GM23338 (cell line): ENCODE measurements around the gene RAB31. TPM values are rescaled to one million over a fixed set of nuclear protein-coding genes. Genes with fewer than 3 reads are reported as not detected.

ENCODE experiments used
- ATAC-seq: fragments of 200-7000 bp; cut with Tn5 transposase; 3 replicates; pipeline ENCODE4 v1.9.1; 2020
- DNase-seq: peaks from one replicate; pipeline ENCODE4 v3.0.0-alpha.2; 2015; ENCODE audit warnings: low spot score
- H2AFZ ChIP-seq: fragments of 200-600 bp; sonication (generic); 2 replicates; pipeline ENCODE4 v1.8.0; 2016; ENCODE audit warnings: antibody characterized with exemption, mild to moderate bottlenecking, moderate library complexity
- H3F3A ChIP-seq: fragments of 200-600 bp; sonication (generic); replicated peaks from 2 replicates; pipeline ENCODE4 v1.8.0; 2017; ENCODE audit warnings: antibody characterized with exemption, mixed run types, low read depth
- H3K27ac ChIP-seq: fragments of 200-600 bp; sonication (generic); 2 replicates; pipeline ENCODE4 v1.6.1; 2016; ENCODE audit warnings: low read depth
- H3K27me3 ChIP-seq: fragments of 200-600 bp; sonication (generic); 2 replicates; pipeline ENCODE4 v1.8.0; 2016; ENCODE audit warnings: mild to moderate bottlenecking, mixed run types, moderate library complexity; ENCODE audit not compliant: insufficient read depth
- H3K36me3 ChIP-seq: fragments of 200-600 bp; sonication (generic); 2 replicates; pipeline ENCODE4 v1.8.0; 2016; ENCODE audit warnings: mild to moderate bottlenecking; ENCODE audit not compliant: insufficient read depth
- H3K4me1 ChIP-seq: fragments of 200-600 bp; sonication (generic); 2 replicates; pipeline ENCODE4 v1.8.0; 2016; ENCODE audit warnings: mild to moderate bottlenecking, moderate library complexity; ENCODE audit not compliant: insufficient read depth
- H3K4me2 ChIP-seq: fragments of 200-600 bp; sonication (generic); 2 replicates; pipeline ENCODE4 v1.7.1; 2017; ENCODE audit warnings: mixed run types
- H3K4me3 ChIP-seq: fragments of 200-600 bp; sonication (generic); 2 replicates; pipeline ENCODE4 v1.6.1; 2016; ENCODE audit warnings: mixed run types
- H3K79me2 ChIP-seq: fragments of 200-600 bp; sonication (generic); replicated peaks from 2 replicates; pipeline ENCODE4 v1.8.0; 2017; ENCODE audit warnings: mild to moderate bottlenecking; ENCODE audit not compliant: insufficient read depth
- H3K9me2 ChIP-seq: fragments of 200-600 bp; sonication (generic); 2 replicates; pipeline ENCODE4 v1.8.0; 2017; ENCODE audit not compliant: insufficient read depth
- H4K20me1 ChIP-seq: fragments of 200-600 bp; sonication (generic); replicated peaks from 2 replicates; pipeline ENCODE4 v1.8.0; 2017; ENCODE audit warnings: mild to moderate bottlenecking; ENCODE audit not compliant: insufficient read depth
- H3K27ac Mint-ChIP-seq: 2 replicates; pipeline ENCODE4 v1.8.0; 2020; ENCODE audit warnings: inconsistent platforms, mild to moderate bottlenecking, moderate library complexity, mixed read lengths
- H3K27me3 Mint-ChIP-seq: 3 replicates; pipeline ENCODE4 v1.8.0; 2022; ENCODE audit warnings: low read depth, mild to moderate bottlenecking, moderate library complexity, mixed read lengths, inconsistent platforms; ENCODE audit not compliant: insufficient read depth, poor library complexity
- H3K36me3 Mint-ChIP-seq: 3 replicates; pipeline ENCODE4 v1.8.0; 2021; ENCODE audit warnings: low read depth, mild to moderate bottlenecking, inconsistent platforms, moderate library complexity, mixed read lengths
- H3K4me1 Mint-ChIP-seq: 3 replicates; pipeline ENCODE4 v1.8.0; 2020; ENCODE audit warnings: mild to moderate bottlenecking, inconsistent platforms, mixed read lengths
- H3K4me3 Mint-ChIP-seq: 3 replicates; pipeline ENCODE4 v1.8.0; 2021; ENCODE audit warnings: moderate library complexity, mild to moderate bottlenecking, inconsistent platforms, mixed read lengths
- H3K9me3 Mint-ChIP-seq: 3 replicates; pipeline ENCODE4 v1.8.0; 2020; ENCODE audit warnings: moderate library complexity, mild to moderate bottlenecking, inconsistent platforms, mixed read lengths
- CREB1 ChIP-seq: fragments of 250-450 bp; sonication (Bioruptor Pico); IDR thresholded peaks from 2 replicates; pipeline ENCODE4 v1.5.0; 2020; ENCODE audit warnings: low read depth, mild to moderate bottlenecking, moderate library complexity
- EZH2 ChIP-seq: fragments of 200-600 bp; sonication (generic); IDR thresholded peaks from one replicate; pipeline ENCODE4 v1.8.0; 2017; ENCODE audit warnings: antibody characterized with exemption, mild to moderate bottlenecking, low read depth; ENCODE audit not compliant: unreplicated experiment
- EZH2phosphoT487 ChIP-seq: fragments of 200-600 bp; sonication (generic); IDR thresholded peaks from one replicate; pipeline ENCODE4 v1.8.1; 2018; ENCODE audit warnings: antibody characterized with exemption; ENCODE audit not compliant: unreplicated experiment
- JUNB ChIP-seq: IDR thresholded peaks from one replicate; pipeline ENCODE4 v1.6.1; 2016; ENCODE audit warnings: antibody characterized with exemption; ENCODE audit not compliant: unreplicated experiment
- STAT1 ChIP-seq: IDR thresholded peaks from one replicate; pipeline ENCODE4 v1.6.1; 2016; ENCODE audit warnings: antibody characterized with exemption; ENCODE audit not compliant: unreplicated experiment
- ZNF114 ChIP-seq: fragments of 250-450 bp; sonication (Bioruptor Pico); IDR thresholded peaks from 2 replicates; pipeline ENCODE4 v1.5.0; 2020; ENCODE audit warnings: mild to moderate bottlenecking, moderate library complexity
- ZNF331 ChIP-seq: fragments of 250-450 bp; sonication (Bioruptor Pico); IDR thresholded peaks from 2 replicates; pipeline ENCODE4 v1.5.0; 2020; ENCODE audit warnings: low read depth, mild to moderate bottlenecking, moderate library complexity
- polyA plus RNA-seq: library from polyadenylated mRNA; unstranded; fragments of >200 nt; fragmentation: Nextera tagmentation; extraction: Ambion mirVana; gene quantifications from 2 replicates; pipeline ENCODE4 v1.2.1, GENCODE V29; 2016
- total RNA-seq: library from RNA; depleted of rRNA; stranded (reverse); fragments of >200 nt; shearing (Covaris generic); gene quantifications from 2 replicates; pipeline ENCODE4 v1.2.3, GENCODE V29; 2014
- TF ChIP-seq, protein P1 (sequence below), 2 experiments: fragments of 200-600 bp in 1 of 2; sonication (generic) in 1 of 2; conservative IDR thresholded peaks; 2 replicates each; pipeline versions ENCODE4 v1.5.1 to v1.6.1; 2016 to 2017; ENCODE audit warnings: antibody characterized with exemption in 2 of 2, low read depth in 2 of 2, mild to moderate bottlenecking in 2 of 2, moderate library complexity in 1 of 2
- TF ChIP-seq, protein P2 (sequence below): IDR thresholded peaks from 2 replicates; pipeline ENCODE4 v1.6.1; 2016; ENCODE audit warnings: antibody characterized with exemption
- TF ChIP-seq, protein P3 (sequence below): fragments of 250-450 bp; sonication (Bioruptor Pico); IDR thresholded peaks from 2 replicates; pipeline ENCODE4 v1.5.0; 2020; ENCODE audit warnings: mild to moderate bottlenecking, moderate library complexity

Gene RAB31
- total and polyA plus RNA-seq, 2 experiments from 2014 or later, result 33.8 to 46.1 TPM

DNA sequence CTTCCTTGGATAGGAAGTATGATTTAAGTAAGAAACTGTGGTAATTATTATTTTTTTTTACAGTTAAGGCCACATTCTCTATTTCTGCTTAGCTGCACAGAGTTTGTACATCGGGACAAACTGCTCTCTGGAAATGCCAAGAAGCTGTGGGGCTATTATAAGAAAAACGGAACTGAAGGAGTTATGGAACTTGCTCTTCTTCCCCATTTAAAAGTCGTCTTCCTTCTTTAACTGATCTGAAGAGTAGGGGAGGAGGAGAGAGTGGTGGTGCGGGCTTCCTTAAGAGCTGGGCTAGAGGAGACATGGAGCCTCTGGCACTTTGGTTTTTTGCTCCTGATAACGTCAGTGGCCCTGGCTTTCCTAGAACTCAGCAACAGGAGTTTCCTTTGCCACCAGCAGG lies 54.4 kb downstream of the RAB31 start:
- Histone ChIP-seq H3K4me3 (no peak overlapping the region), H3K4me1 (0 out of 2 replicates have a peak, but pooled peaks cover 3% of the 10 kb centered on the region), H2AFZ (no peak overlapping the region), H3K27ac (no peak overlapping the region), H3K27me3 (no peaks in the 10 kb centered on the region), H3K79me2 (no peaks in the 10 kb centered on the region), H3K36me3 (peaks cover 3% of the 10 kb centered on the region; the same call in 1 of the 2 replicates), H3K4me2 (no peak overlapping the region), H4K20me1 (no peaks in the 10 kb centered on the region; the same call in 1 of the 2 replicates), H3F3A (no peaks in the 10 kb centered on the region), H3K9me2 (no peaks in the 10 kb centered on the region)
- H3K36me3 Mint-ChIP-seq, result peaks cover 4% of the 10 kb centered on the region; the same call in 1 of the 3 replicates
- no peak overlapping the region for H3K27ac Mint-ChIP-seq
- H3K9me3 Mint-ChIP-seq, result no peaks in the 10 kb centered on the region
- DNase-seq (no peak), ATAC-seq (no peak)
- H3K4me3 Mint-ChIP-seq, result no peak overlapping the region
- peaks cover 15% of the 10 kb centered on the region for H3K4me1 Mint-ChIP-seq
- TF ChIP-seq, protein P1, sequence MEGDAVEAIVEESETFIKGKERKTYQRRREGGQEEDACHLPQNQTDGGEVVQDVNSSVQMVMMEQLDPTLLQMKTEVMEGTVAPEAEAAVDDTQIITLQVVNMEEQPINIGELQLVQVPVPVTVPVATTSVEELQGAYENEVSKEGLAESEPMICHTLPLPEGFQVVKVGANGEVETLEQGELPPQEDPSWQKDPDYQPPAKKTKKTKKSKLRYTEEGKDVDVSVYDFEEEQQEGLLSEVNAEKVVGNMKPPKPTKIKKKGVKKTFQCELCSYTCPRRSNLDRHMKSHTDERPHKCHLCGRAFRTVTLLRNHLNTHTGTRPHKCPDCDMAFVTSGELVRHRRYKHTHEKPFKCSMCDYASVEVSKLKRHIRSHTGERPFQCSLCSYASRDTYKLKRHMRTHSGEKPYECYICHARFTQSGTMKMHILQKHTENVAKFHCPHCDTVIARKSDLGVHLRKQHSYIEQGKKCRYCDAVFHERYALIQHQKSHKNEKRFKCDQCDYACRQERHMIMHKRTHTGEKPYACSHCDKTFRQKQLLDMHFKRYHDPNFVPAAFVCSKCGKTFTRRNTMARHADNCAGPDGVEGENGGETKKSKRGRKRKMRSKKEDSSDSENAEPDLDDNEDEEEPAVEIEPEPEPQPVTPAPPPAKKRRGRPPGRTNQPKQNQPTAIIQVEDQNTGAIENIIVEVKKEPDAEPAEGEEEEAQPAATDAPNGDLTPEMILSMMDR (conservative IDR thresholded peaks at IDR 0.05; ENCODE audit: low read depth in 2 of 2), result no peak
- TF ChIP-seq, protein P2, sequence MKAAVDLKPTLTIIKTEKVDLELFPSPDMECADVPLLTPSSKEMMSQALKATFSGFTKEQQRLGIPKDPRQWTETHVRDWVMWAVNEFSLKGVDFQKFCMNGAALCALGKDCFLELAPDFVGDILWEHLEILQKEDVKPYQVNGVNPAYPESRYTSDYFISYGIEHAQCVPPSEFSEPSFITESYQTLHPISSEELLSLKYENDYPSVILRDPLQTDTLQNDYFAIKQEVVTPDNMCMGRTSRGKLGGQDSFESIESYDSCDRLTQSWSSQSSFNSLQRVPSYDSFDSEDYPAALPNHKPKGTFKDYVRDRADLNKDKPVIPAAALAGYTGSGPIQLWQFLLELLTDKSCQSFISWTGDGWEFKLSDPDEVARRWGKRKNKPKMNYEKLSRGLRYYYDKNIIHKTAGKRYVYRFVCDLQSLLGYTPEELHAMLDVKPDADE, result no peak
- no peaks in the 10 kb centered on the region for H3K27me3 Mint-ChIP-seq

DNA sequence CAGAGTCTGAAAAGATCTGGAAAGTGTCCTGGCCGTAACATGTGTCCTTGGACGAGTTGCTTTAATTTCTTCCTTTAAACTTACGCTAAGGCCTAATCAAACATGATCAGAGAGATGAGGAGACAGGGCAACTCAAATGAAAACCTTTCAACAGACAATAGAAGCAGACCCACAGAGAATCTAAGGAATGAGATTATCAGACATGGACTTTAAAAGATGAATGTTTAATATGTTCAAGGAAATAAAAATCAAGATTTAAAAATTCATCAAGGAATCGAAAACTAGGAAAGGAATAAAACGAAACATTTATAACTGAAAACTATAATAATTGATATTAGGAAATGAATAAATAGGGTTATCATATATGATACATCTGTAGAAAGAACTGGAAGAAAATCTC lies 55.1 kb downstream of the RAB31 start:
- Histone ChIP-seq H3K27me3 (no peaks in the 10 kb centered on the region), H3K4me2 (no peak overlapping the region), H4K20me1 (no peaks in the 10 kb centered on the region; the same call in 1 of the 2 replicates), H2AFZ (no peak overlapping the region), H3K36me3 (peaks cover 3% of the 10 kb centered on the region; the same call in 1 of the 2 replicates), H3F3A (no peaks in the 10 kb centered on the region), H3K4me1 (0 out of 2 replicates have a peak, but pooled peaks cover 3% of the 10 kb centered on the region), H3K27ac (no peak overlapping the region), H3K79me2 (peaks cover 4% of the 10 kb centered on the region; the same call in 1 of the 2 replicates), H3K4me3 (no peak overlapping the region), H3K9me2 (no peaks in the 10 kb centered on the region)
- Mint-ChIP-seq H3K4me3 (no peak overlapping the region), H3K27ac (no peak overlapping the region), H3K9me3 (no peaks in the 10 kb centered on the region), H3K4me1 (peaks cover 11% of the 10 kb centered on the region), H3K27me3 (no peaks in the 10 kb centered on the region), H3K36me3 (peaks cover 4% of the 10 kb centered on the region; the same call in 1 of the 3 replicates)
- ATAC-seq, result no peak
- DNase-seq, result no peak
- TF ChIP-seq ZNF331 (no peak), JUNB (no peak), EZH2phosphoT487 (no peak), ZNF114 (no peak), CREB1 (CRISPR knock-in tag) (no peak), STAT1 (no peak), EZH2 (no peak)
- TF ChIP-seq, protein P3, sequence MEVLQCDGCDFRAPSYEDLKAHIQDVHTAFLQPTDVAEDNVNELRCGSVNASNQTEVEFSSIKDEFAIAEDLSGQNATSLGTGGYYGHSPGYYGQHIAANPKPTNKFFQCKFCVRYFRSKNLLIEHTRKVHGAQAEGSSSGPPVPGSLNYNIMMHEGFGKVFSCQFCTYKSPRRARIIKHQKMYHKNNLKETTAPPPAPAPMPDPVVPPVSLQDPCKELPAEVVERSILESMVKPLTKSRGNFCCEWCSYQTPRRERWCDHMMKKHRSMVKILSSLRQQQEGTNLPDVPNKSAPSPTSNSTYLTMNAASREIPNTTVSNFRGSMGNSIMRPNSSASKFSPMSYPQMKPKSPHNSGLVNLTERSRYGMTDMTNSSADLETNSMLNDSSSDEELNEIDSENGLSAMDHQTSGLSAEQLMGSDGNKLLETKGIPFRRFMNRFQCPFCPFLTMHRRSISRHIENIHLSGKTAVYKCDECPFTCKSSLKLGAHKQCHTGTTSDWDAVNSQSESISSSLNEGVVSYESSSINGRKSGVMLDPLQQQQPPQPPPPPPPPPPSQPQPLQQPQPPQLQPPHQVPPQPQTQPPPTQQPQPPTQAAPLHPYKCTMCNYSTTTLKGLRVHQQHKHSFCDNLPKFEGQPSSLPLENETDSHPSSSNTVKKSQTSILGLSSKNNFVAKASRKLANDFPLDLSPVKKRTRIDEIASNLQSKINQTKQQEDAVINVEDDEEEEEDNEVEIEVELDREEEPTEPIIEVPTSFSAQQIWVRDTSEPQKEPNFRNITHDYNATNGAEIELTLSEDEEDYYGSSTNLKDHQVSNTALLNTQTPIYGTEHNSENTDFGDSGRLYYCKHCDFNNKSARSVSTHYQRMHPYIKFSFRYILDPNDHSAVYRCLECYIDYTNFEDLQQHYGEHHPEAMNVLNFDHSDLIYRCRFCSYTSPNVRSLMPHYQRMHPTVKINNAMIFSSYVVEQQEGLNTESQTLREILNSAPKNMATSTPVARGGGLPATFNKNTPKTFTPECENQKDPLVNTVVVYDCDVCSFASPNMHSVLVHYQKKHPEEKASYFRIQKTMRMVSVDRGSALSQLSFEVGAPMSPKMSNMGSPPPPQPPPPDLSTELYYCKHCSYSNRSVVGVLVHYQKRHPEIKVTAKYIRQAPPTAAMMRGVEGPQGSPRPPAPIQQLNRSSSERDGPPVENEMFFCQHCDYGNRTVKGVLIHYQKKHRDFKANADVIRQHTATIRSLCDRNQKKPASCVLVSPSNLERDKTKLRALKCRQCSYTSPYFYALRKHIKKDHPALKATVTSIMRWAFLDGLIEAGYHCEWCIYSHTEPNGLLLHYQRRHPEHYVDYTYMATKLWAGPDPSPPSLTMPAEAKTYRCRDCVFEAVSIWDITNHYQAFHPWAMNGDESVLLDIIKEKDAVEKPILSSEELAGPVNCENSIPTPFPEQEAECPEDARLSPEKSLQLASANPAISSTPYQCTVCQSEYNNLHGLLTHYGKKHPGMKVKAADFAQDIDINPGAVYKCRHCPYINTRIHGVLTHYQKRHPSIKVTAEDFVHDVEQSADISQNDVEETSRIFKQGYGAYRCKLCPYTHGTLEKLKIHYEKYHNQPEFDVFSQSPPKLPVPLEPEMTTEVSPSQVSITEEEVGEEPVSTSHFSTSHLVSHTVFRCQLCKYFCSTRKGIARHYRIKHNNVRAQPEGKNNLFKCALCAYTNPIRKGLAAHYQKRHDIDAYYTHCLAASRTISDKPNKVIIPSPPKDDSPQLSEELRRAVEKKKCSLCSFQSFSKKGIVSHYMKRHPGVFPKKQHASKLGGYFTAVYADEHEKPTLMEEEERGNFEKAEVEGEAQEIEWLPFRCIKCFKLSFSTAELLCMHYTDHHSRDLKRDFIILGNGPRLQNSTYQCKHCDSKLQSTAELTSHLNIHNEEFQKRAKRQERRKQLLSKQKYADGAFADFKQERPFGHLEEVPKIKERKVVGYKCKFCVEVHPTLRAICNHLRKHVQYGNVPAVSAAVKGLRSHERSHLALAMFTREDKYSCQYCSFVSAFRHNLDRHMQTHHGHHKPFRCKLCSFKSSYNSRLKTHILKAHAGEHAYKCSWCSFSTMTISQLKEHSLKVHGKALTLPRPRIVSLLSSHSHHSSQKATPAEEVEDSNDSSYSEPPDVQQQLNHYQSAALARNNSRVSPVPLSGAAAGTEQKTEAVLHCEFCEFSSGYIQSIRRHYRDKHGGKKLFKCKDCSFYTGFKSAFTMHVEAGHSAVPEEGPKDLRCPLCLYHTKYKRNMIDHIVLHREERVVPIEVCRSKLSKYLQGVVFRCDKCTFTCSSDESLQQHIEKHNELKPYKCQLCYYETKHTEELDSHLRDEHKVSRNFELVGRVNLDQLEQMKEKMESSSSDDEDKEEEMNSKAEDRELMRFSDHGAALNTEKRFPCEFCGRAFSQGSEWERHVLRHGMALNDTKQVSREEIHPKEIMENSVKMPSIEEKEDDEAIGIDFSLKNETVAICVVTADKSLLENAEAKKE (CRISPR knock-in tag), result no peak
- TF ChIP-seq, protein P1 (conservative IDR thresholded peaks at IDR 0.05; ENCODE audit: low read depth in 2 of 2), result no peak
